GM18870 (cell line): Measurements from ENCODE around the gene PPY.
"Not testable (repeated sequence)": the region's sequence is repeated elsewhere in the genome, so short reads cannot be mapped to it uniquely, and the experiment has no call there.

Experiments
- ATAC-seq: cut with Tn5 transposase; IDR thresholded peaks from one replicate; pipeline ENCODE4 v1.9.1; 2021; ENCODE audit warnings: moderate library complexity; ENCODE audit not compliant: unreplicated experiment

Gene PPY, protein sequence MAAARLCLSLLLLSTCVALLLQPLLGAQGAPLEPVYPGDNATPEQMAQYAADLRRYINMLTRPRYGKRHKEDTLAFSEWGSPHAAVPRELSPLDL

DNA sequence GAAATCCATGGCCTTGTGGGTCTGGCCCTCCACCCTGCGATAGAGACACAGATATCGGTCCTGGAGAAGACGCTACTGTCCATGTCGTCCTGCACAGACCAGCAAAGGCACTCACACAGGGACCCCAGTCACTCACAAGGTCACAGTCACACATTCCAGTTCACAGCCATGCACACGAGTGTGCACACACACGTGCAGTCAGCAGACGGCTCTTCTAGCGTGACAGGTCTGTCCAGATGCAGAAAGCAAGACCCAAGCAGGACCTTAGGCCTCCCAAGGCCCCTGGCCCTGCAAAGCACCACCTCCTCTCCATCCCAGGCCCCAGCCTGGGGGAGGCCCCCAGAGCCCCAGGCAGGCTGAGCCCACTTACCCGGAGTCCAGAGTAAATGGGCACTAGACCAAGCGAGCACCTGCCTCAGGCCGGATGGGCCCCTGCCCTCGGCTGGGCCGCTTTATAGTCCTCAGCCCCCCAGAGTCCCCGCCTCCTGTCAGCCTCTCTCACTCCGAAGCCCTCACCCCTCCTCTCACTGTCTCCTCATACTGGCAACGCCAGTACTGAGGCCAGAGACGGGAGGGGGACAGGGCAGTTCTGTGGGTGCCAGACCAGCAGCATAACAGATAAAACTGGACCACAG is at the start of gene PPY:
PPY (minus strand) TSS at position 426 of the 635 bp plus-strand sequence. CDS start 822 bp downstream, outside the sequence.
- ATAC-seq: no peak

DNA sequence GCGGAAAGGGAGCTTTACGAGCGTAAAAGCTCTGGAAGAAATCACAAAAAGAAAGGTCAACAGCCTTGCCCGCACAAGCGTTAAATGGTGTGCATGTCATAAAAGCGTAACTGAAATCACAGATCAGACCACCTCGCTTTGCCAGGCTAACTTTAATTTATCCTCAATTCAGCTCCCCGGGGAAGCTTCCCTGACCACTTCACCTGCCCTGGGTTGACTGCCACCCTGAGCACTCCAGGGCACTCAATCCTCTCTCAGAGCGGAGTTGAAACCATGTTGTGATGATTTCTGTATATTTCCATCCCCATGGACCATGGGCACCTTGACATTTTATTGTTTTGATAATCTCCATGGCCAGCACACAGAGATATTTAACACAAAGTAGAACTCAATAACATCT is 46.0 kb upstream of the PPY start:
- no peak for ATAC-seq

DNA sequence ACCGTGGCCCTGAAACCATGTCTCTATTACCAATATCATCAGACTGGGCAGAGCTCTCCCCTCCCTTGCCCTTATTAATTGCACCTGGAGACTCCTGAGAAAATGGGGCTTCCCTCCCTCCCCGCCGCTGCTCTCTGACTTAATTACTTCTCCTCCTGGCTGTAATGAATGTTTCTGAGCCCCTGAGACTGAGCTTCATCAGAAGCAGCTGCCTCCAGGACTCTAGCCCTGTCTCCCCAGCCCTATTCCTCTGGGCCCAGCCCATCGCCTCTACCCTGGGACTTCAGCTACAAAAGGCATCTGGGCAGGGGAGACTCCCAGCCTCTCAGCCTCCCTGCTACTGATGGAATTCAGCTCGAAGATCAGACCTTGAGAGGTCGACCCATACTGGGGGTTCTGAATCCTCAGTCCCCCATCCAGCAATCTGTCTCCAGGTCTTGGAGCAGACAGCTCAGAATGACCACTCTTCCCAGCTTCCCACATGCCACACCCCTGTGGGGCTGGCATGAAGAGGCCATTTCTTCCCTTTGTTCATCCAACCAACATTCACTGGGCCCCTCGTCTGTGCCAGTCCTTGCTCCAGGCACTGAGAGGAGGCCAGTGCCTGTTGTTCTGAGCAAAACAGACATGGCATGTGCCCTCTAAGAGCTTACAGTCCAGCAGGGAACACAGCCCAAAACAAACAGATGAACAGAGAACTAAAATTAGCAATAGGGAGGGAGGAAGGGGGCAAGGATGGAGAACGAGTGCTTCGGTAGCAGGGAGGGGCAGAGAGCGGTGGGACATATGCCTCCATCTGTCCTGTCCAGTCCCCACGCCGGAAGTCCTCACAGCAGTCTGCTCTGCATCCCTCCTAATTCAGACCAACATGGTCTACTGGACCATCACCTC is 45.1 kb upstream of the PPY start:
- ATAC-seq: no peak

DNA sequence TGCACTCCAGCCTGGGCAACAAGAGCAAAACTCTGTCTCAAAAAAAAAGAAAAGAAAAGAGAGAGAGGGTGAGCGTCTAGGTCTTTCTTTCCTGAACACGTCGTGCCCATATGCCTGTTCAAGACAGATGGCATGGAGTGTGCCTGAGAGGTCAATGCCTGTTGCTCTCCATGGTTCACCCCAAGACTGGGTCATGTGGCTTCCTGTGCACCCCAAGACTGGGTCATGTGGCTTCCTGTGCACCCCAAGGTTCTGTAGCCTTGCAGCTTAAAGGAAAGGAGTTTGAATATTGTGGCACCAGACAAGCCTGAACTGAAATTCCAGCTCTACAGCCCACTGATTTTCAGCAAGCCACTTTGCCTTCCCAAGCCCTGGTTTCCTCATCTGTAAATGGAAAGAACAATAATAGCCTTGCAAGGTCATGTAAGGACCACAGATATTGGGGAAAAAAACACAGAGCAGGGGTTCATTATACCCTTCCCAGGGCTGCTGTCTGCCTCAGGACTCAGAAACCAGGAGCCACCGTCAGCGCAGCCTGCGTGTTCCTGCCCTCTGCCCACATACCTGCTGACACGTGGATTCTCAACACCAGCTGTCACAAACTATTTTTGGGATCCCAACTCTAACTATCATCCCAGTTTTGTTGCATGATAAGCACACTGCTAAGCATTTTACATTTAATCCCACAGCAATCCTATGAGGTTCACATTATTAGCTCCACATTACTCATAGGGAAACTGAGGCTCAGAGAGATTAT is 44.1 kb upstream of the PPY start:
- ATAC-seq: no peak

DNA sequence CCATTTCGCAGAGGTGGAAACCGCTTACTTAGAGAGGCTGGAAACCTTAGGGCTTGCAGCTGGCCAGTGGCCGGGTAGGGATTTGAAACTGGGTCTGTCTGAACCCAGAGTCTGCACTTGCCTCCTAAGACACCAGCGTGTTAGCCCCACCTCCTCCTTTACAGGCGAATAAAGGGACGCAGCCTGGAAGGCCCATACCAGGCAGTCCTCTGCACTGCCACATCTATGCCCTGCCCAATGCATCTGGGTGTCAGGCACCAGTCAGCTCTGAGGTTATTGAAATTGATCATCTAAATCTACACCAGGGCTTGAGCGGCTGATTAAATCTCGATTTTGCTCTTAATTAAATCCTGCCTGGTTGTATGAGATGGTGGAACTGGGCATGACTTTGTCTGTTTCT is 42.2 kb upstream of the PPY start:
- ATAC-seq: no peak

DNA sequence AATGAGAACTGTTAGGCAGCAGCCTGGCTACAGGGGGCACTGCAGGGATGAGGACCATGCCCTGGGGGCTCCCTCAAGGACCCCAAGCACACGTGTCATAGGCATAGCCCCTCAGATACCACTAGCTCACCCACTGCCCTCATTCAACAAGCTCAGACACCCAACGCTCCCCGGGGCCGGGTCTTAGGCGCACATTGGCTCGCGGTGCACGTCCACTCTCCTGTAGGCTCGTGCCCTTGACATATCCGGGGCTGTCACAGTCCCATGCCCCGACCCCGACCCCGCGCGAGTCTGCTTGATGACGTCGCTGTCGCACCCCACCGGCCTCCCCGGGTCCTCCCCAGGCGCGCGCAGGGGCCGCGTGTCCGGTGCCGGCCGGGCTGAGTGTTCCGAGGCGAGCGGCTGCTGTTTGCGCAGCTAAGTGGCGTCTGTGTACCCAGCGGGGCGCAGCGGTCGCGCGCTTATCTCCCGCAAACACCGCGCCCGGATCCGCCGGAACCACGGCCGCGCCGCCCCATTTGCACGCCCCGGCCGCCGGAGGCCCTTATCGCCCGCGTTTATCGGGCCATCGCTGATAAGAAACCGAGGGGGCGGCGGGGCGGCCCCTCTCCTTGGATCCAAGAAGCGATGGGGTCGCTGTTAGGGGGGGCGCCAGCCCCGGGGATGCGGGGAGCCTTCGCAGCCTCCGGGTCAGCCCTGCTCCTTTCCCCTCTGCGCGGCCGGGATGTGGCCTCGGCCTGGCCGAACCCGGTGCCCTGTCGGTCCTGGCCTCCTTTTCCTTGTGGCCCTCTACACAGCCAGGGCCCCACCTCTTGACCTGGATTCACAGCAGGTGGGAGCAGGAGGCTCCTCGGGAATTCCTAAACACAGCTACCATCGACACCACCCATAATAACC is 41.5 kb upstream of the PPY start:
- ATAC-seq: no peak

DNA sequence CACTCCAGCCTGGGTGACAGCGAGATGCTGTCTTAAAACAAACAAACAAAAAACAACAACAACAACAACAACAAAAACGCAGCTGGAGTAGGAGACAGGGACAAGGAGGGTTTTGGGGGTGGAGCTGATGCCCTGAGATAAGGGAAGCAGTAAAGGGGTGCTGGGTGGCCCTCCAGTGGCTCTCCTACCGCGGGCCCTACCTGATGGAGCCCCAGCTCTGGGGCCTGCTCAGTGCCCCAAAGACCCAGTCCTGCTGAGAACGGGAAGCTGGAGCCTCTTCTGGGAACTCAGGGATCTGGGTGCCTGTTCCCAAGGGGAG is 40.9 kb upstream of the PPY start:
- ATAC-seq: no peak

DNA sequence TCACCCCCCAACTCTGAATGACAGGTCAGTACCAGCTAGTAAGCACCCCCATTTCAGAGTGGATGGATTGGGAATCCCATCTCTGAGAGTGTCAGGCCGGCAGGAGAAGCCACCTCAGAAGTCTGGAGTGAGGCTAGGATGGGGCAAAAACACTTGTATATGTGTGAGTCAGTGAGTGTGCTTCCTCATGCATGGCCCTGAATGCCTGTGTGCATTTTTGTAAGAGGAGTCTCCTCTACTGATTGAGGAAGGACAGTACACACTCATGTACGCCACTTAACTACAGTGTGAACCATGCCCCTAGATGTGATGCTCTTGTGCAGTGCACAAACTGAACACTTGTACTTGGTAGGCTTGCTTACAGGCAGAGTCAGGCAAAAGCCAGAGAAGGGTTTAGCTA is 39.9 kb upstream of the PPY start:
- ATAC-seq: no peak

DNA sequence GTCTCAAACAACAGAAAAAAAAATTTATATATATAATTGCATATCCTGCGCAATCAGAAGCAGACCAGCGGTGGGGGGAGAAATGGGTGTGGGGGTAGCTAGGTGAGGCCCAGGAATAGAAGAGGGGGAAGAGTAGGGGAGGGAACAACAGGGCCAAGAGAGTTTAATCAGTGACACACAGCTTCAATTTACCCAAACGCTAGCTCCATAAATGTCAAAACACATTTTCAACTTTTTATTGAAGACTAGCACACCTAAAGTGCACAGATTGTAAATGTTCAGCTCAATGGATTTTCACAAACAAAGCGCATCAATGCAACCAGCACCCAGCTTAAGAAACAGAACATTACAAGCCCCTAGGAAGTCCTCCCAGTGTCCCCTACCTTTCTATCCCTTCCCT is 37.4 kb upstream of the PPY start:
- no peak for ATAC-seq

DNA sequence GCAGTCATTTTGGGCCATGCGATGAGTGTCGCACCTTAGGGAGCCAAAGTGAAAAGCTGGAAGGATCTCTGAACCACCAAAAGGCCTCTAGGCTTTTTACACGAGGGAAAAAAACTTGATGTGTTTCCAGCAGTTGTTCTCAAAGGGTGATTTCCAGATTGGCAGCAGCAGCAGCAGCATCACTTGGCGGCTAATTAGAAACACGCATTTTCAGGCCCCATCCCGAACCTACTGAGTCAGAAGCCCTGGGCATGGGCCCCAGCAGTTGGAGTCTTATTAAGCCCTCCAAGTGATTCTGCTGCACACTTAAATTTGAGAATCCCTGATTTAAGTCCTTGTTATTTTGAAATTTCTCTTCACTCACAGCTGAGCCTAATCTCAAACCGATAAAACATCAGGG is 36.7 kb upstream of the PPY start:
- ATAC-seq: no peak

DNA sequence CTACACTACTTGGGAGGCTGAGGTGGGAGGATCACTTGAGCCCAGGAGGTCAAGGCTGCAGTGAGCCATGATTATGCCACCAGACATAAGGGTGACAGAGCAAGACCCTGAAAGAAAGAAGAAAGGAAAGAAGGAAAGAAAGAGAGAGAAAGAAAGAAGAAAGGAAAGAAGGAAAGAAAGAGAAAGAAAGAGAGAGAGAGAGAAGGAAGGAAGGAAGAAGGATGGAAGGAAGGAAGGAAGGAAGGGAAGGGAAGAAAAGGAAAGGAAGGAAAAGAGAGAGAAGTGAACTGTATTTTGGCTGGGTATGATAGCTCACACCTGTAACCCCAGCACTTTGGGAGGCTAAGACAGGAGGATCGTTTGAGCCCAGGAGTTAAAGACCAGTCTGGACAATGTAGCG is 35.8 kb upstream of the PPY start:
- no peak for ATAC-seq

DNA sequence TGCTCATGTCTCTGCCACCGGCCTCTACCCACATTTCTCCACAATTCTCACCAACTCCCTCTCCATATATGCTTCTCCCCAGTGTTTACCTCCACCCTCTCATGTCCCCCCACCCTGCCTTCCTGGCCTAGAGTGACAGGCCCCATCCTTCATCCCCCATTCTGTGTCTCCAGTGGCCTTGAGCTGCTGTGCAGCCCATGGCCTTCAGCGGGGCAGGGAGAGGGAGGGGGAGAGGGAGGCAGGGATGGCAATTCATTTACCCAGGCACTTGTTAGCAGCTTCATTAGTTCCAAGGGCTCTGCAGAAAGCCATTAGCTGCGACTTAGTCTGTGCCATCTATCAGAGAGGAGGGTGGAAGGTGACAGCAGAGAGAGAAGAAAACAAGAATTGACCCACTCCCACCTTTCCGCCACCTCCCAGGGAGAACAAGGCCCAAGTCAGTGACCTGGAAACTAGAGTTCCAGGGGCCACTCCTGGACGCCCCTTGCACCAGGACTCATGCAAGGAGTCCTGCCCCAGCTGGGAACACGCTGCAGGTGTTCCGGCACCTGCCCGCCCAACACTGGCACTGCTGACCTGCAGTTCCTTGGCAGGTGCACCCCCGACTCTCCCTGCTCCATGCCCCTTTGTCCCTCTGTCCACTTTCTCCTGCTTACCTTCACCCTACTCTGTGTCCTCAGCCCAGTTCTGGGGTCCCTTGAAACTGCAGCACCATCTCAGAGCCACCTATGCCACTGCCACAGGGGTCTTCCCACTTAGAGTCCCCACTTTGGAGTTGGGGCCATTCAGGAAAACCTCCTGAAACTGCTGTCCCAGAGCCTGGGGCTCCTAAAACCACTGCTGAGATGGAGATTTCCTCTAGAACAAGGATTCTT is 34.9 kb upstream of the PPY start:
- ATAC-seq: no peak

DNA sequence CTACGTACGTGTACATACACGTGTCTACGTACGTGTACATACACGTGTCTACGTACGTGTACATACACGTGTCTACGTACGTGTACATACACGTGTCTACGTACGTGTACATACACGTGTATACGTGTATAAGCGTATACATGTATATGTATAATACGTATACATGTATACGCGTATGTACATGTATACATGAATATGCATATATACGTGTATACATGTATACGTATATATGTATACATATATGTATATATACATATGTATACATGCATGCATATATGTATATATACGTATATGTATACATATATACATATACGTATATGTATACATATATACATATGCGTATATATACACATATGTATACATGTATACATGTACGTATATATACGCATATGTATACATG is 33.6 kb upstream of the PPY start:
- ATAC-seq: no peak

DNA sequence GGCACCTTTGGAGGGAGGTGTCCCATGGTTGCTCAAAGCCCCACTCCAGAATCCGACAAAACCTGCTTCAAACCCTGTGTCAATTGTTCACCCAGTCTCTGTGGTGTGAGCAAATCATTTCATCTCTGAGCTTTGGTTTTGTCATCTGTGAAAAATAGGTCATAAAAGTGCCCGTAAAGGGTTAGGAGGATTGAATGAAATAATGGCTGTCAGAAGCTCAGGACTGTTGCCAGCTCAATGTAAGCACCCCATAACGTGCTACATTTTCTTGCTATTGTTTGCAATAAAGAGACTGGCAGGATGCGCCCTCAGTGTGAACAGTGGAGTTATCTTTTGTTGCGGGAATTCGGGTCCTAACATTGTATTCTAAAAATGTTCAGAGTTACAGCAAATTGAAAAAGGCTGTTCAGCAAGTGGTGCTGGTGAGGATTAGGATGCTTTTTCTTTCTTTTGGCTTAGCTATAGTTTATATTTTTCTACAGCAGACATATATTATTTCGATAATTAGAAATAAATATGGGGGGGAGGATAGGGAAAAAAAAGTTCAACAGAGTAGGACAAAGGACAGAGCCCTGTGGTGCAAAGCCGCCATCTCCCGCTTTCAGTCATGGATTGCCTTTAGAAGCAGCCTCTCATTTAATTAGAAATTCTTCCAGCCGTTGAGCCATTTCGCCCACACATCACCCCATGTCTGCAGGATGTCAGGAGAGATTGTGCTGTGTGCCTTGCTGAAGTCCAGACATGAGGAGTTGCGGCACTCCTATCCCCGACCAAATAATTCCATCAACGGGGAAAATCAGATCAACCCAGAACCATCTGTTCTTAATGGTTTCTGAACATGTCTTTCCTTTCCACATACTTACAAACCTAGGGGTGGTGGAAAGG is 32.3 kb upstream of the PPY start:
- ATAC-seq: no peak

DNA sequence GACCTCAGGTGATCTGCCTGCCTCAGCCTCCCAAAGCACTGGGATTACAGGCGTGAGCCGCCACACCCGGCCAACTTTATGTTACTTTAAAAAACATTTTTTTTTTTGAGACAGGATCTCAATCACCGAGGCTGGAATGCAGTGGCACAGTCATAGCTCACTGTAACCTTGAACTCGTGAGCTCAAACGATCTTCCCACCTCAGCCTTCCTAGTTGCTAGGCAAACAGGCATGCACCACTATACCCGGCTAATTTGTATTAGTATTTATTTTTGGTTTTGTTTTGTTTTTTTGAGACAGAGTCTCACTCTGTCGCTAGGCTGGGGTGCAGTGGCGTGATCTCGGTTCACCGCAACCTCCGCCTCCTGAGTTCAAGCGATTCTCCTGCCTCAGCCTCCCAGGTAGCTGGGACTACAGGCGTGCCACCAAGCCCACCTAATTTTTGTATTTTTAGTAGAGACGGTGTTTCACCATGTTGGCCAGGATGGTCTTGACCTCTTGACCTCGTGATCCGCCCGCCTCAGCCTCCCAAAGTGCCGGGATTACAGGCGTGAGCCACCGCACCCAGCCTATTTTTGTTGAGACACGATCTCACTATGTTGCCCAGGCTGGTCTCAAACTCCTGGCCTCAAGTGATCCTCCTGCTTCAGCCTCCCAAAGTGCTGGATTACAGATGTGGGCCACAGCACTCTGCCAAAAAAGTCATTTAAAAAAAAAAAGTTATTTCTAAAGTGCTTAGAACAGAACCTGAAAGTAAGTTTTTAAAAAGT is 30.4 kb upstream of the PPY start:
- not testable (repeated sequence) for ATAC-seq

DNA sequence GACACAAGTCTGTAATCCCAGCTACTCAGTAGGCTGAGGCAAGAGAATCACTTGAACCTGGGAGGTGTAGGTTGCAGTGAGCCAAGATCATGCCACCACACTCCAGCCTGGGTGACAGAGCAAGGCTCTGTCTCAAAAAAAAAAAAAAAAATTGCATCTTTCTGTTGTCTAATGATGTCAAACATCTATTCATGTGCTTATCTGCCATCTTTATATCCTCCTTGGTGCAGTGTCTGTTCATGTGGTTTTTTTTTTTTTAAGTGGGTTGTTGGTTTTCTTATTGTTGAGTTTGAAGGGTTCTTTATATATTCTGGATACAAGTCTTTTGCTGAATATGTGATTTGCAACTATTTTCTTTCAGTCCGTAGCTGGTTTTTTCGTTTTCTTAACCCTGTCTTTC is 29.2 kb upstream of the PPY start:
- ATAC-seq: not testable (repeated sequence)

DNA sequence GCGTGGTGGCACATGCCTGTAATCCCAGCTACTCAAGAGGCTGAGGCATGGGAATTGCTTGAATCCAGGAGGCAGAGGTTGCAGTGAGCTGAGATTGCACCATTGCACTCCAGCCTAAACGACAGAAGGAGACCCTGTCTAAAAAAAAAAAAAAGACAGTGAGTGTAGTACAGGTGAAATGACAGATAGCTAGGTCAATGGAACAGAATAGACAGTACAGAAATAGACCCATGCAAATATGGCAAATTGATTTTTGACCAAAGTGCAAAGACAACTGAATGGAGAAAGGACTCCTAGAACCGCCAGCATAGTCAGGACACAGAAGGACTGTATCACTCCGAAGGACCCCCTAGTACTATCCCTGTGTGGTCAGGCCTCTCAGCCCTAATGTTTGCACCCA is 28.1 kb upstream of the PPY start:
- no peak for ATAC-seq

DNA sequence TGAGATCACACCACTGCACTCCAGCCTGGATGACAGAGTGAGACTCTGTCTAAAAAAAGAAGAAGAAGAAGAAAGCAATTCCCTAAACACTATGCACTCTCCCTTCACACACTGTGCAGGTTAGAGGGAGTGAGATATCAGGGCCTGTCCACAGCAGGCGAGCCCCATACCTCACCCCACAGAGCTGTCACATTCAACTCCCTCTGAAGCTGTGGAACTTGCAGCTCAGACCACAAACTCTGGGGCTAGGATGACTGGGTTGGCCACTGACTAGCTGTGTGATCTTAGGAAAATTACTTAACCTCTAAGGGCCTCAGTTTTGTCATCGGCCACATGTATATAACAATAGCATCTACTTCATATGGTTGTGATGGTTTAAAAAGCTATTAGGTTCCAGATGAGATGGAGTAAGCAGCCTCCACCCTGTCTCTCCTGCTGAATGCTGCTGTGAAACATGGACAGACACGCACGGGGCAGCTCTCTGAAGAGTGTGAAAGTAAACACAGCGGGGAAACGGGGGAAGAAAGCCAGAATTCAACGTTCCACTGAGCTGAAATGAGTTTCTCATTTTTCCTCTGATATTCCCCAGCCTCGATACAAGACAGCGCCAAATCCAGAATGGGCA is 25.1 kb upstream of the PPY start:
- ATAC-seq: no peak
